ENCODE data around the gene SULT2B1.
"Not testable (repeated sequence)": the region's sequence is repeated elsewhere in the genome, so short reads cannot be mapped to it uniquely, and the experiment has no call there.

SULT2B1 gene

DNA sequence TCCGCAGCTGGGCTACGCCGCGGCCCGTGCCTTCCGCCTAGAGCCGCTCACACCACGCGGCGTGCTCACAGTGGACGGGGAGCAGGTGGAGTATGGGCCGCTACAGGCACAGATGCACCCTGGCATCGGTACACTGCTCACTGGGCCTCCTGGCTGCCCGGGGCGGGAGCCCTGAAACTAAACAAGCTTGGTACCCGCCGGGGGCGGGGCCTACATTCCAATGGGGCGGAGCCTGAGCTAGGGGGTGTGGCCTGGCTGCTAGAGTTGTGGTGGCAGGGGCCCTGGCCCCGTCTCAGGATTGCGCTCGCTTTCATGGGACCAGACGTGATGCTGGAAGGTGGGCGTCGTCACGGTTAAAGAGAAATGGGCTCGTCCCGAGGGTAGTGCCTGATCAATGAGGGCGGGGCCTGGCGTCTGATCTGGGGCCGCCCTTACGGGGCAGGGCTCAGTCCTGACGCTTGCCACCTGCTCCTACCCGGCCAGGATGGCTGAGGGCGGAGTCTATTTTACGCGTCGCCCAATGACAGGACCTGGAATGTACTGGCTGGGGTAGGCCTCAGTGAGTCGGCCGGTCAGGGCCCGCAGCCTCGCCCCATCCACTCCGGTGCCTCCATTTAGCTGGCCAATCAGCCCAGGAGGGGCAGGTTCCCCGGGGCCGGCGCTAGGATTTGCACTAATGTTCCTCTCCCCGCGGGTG is 77.8 kb downstream of the SULT2B1 start:
- Histone ChIP-seq H3K9ac (ENCODE audit: insufficient read length, low read depth) (peak overlapping the region; percentile 81), H3K4me3 (ENCODE audit: insufficient read length, low read depth) (no peak overlapping the region), H3K4me1 (ENCODE audit: insufficient read depth, insufficient read length) (peaks cover 12% of the 10 kb centered on the region), H3K36me3 (ENCODE audit: insufficient read depth, insufficient read length, low read length) (peaks cover 12% of the 10 kb centered on the region), H3K9me3 (ENCODE audit: insufficient read depth, low read length) (no peaks in the 10 kb centered on the region), H3K27me3 (ENCODE audit: insufficient read depth, insufficient read length) (no peaks in the 10 kb centered on the region)
- DNase-seq (ENCODE audit: low read depth, low spot score), result peak; percentile 74
- TF ChIP-seq SUZ12 (IDR thresholded peaks at IDR 0.05; ENCODE audit: extremely low read depth, insufficient read depth, insufficient read length), result no peak
- TF ChIP-seq YY1 (IDR thresholded peaks at IDR 0.05; ENCODE audit: insufficient read depth, insufficient read length), result no peak
- no peak for TF ChIP-seq ZNF274 (IDR thresholded peaks at IDR 0.05; ENCODE audit: low read depth, low read length)

DNA sequence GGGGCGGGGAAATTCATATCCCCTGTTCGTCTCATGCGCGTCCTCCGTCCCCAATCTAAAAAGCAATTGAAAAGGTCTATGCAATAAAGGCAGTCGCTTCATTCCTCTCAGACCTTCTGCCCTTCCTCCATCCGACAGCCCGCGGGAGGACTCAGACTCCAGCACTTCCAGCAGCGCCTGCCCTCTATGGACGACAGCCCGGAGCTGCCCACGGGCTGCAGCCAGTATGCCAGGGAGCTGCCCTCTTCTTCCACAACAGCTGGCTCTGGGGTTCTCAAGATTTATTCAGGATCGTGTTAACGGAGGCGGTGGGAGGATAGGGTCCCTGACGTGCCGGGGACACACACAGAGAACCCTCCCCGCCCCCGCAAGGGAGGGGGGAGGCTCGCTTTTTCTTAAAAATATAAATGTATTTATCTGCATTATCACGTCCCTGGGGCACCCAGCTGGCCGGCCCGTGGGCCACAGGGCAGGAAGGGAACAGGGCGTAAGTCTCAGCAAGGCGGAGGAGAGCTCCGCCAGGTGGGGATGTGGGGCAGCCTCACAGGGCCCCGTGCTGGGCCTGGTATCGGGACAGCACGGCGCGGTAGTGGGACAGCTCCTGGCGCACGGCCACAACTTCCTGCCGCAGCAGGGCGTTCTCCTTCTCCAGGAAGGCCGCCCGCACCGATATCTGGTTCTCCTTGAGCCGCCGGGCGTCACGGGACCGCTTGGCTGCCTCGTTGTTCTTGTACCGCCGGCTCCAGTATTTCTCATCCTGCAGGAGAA is 78.5 kb downstream of the SULT2B1 start:
- peak overlapping the region; percentile 81 for H3K9ac ChIP-seq (ENCODE audit: insufficient read length, low read depth)
- peaks cover under 1% of the 10 kb centered on the region for H3K27me3 ChIP-seq (ENCODE audit: insufficient read depth, insufficient read length)
- H3K36me3 ChIP-seq (ENCODE audit: insufficient read depth, insufficient read length, low read length), result peaks cover 12% of the 10 kb centered on the region
- no peaks in the 10 kb centered on the region for H3K9me3 ChIP-seq (ENCODE audit: insufficient read depth, low read length)
- peaks cover 12% of the 10 kb centered on the region for H3K4me1 ChIP-seq (ENCODE audit: insufficient read depth, insufficient read length)
- DNase-seq (ENCODE audit: low read depth, low spot score), result no peak
- peak overlapping the region; percentile 18 for H3K4me3 ChIP-seq (ENCODE audit: insufficient read length, low read depth)
- TF ChIP-seq ZNF274 (IDR thresholded peaks at IDR 0.05; ENCODE audit: low read depth, low read length) (no peak), YY1 (IDR thresholded peaks at IDR 0.05; ENCODE audit: insufficient read depth, insufficient read length) (no peak), SUZ12 (IDR thresholded peaks at IDR 0.05; ENCODE audit: extremely low read depth, insufficient read depth, insufficient read length) (no peak)

DNA sequence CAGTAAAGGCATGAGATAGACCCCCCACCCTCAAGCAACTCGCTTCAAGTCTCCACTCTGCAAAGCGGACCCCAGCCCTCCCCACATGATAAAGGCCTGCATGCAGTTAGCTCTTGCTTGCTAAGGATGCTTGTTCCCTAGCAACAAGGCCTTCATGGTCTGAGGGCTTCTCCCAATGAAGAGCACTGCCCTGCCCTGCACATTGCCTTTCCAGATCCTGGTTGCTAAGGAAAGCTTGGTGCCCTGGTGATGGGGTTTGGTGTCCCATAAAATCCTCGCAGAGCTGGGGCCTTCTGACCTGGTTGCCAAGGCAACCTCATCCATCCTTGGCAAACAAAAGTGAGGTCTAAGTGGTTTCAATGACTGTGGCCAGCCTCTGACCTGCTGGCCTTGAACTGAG is 79.3 kb downstream of the SULT2B1 start:
- TF ChIP-seq ZNF274 (IDR thresholded peaks at IDR 0.05; ENCODE audit: low read depth, low read length), result no peak
- no peak for TF ChIP-seq YY1 (IDR thresholded peaks at IDR 0.05; ENCODE audit: insufficient read depth, insufficient read length)
- no peak for TF ChIP-seq SUZ12 (IDR thresholded peaks at IDR 0.05; ENCODE audit: extremely low read depth, insufficient read depth, insufficient read length)
- Histone ChIP-seq H3K4me3 (ENCODE audit: insufficient read length, low read depth) (no peak overlapping the region), H3K4me1 (ENCODE audit: insufficient read depth, insufficient read length) (peaks cover 12% of the 10 kb centered on the region), H3K9ac (ENCODE audit: insufficient read length, low read depth) (peak overlapping the region; percentile 81), H3K9me3 (ENCODE audit: insufficient read depth, low read length) (no peaks in the 10 kb centered on the region), H3K27me3 (ENCODE audit: insufficient read depth, insufficient read length) (peaks cover 8% of the 10 kb centered on the region), H3K36me3 (ENCODE audit: insufficient read depth, insufficient read length, low read length) (peaks cover 12% of the 10 kb centered on the region)
- DNase-seq (ENCODE audit: low read depth, low spot score), result no peak

DNA sequence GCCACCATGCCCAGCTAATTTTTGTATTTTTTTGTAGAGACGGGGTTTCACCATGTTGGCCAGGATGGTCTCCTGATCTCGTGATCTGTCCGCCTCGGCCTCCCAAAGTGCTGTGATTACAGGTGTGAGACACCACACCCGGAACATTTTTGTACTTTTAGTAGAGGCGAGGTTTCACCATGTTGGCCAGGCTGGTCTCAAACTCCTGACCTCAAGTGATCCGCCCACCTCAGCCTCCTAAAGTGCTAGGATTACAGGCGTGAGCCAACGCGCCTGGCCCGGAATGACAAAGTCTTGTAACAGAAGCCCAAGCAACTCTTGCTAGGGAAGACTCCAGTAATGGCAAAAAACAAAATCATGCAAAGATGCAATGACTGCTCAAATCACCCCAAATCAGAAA is 80.3 kb downstream of the SULT2B1 start:
- H3K27me3 ChIP-seq (ENCODE audit: insufficient read depth, insufficient read length), result peaks cover 15% of the 10 kb centered on the region
- H3K4me3 ChIP-seq (ENCODE audit: insufficient read length, low read depth); H3K9me3 ChIP-seq (ENCODE audit: insufficient read depth, low read length); H3K36me3 ChIP-seq (ENCODE audit: insufficient read depth, insufficient read length, low read length); H3K9ac ChIP-seq (ENCODE audit: insufficient read length, low read depth); DNase-seq (ENCODE audit: low read depth, low spot score): not testable (repeated sequence)
- peaks cover 12% of the 10 kb centered on the region for H3K4me1 ChIP-seq (ENCODE audit: insufficient read depth, insufficient read length)

DNA sequence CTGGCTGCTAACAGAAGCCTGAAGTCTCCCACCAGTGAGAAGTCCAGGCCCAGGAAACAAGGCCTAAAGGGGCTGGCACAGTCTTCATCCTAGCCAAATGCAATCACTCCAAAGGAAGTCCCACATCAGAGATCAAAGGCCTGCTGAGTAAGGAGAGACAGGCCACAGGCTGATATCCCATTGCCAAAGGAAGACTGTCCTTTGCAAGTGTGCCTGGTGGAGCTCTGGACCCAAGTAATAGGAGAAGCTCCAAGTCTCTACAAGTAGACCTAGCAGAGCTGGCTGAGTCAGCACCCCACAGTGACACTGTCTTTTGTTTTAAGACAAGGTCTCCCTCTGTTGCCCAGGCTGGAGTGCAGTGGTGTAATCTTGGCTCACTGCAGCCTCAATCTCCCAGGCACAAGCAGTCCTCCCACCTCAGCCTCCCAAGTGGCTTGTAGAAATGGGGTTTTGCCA is 80.7 kb downstream of the SULT2B1 start:
- no peak for TF ChIP-seq YY1 (IDR thresholded peaks at IDR 0.05; ENCODE audit: insufficient read depth, insufficient read length)
- TF ChIP-seq SUZ12 (IDR thresholded peaks at IDR 0.05; ENCODE audit: extremely low read depth, insufficient read depth, insufficient read length), result no peak
- no peak for TF ChIP-seq ZNF274 (IDR thresholded peaks at IDR 0.05; ENCODE audit: low read depth, low read length)
- no peak overlapping the region for H3K4me3 ChIP-seq (ENCODE audit: insufficient read length, low read depth)
- H3K4me1 ChIP-seq (ENCODE audit: insufficient read depth, insufficient read length), result peaks cover 12% of the 10 kb centered on the region
- H3K9ac ChIP-seq (ENCODE audit: insufficient read length, low read depth), result no peak overlapping the region
- peaks cover 4% of the 10 kb centered on the region for H3K36me3 ChIP-seq (ENCODE audit: insufficient read depth, insufficient read length, low read length)
- H3K27me3 ChIP-seq (ENCODE audit: insufficient read depth, insufficient read length), result peaks cover 15% of the 10 kb centered on the region
- no peak for DNase-seq (ENCODE audit: low read depth, low spot score)
- H3K9me3 ChIP-seq (ENCODE audit: insufficient read depth, low read length), result no peaks in the 10 kb centered on the region

DNA sequence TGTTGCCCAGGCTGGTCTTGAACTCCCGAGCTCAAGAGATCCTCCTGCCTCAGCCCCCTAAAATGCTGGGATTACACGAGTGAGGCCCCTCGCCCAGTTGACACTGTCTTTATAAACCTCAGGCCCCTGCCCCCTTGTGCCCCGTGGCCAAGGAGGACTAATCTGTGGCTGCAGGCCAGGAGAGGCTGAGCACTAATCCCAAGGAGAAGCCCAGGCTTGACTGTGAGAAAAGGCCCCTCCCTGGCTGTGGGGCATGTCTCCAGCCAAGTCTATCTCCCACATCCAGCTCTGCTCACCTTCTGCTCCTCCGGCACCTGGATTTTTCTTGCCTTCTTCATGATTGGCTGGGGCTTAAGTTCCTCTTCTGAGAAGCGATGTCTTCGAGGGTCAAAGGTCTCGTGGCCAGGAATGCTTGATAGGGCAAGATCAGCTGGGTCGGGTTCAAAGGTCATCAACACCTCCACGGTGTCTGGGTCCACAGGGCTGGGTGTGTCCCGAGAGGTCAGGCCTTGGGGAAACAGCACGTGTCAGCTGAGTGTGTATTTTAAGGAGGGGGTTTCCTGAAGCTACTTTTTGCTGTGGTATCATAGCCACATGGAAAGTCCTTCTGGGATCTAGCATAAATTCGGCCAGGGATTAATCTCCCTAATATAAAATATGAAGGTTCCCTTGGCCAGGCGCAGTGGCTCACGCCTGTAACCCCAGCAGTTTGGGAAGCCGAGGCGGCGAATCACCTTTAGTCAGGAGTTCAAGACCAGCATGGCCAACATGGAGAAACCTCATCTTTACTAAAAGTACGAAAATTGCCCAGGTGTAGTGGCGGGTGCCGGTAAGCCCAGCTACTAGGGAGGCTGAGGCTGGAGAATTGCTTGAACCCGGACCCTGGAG is 81.4 kb downstream of the SULT2B1 start:
- peaks cover 15% of the 10 kb centered on the region for H3K27me3 ChIP-seq (ENCODE audit: insufficient read depth, insufficient read length)
- H3K9me3 ChIP-seq (ENCODE audit: insufficient read depth, low read length), result no peaks in the 10 kb centered on the region
- H3K4me3 ChIP-seq (ENCODE audit: insufficient read length, low read depth), result no peak overlapping the region
- H3K36me3 ChIP-seq (ENCODE audit: insufficient read depth, insufficient read length, low read length), result no peaks in the 10 kb centered on the region
- peak overlapping the region; percentile 66 for H3K9ac ChIP-seq (ENCODE audit: insufficient read length, low read depth)
- no peak for DNase-seq (ENCODE audit: low read depth, low spot score)
- H3K4me1 ChIP-seq (ENCODE audit: insufficient read depth, insufficient read length), result peaks cover 12% of the 10 kb centered on the region
- TF ChIP-seq YY1 (IDR thresholded peaks at IDR 0.05; ENCODE audit: insufficient read depth, insufficient read length), result no peak
- TF ChIP-seq ZNF274 (IDR thresholded peaks at IDR 0.05; ENCODE audit: low read depth, low read length), result no peak
- no peak for TF ChIP-seq SUZ12 (IDR thresholded peaks at IDR 0.05; ENCODE audit: extremely low read depth, insufficient read depth, insufficient read length)

DNA sequence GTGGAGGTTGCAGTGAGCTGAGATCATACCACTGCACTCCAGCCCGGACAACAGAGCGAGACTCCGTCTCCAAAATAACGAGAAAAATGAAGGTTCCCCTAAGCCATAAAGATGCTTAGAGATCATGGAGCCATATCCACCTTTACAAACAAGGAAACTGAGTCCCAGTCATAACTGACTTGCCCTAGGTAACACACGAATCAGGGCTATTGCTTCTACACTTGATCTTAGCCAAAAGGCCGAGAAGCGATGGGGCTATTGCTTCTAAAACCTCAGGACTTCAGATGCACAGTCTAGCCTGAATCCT is 82.0 kb downstream of the SULT2B1 start:
- peak overlapping the region; percentile 25 for H3K4me3 ChIP-seq (ENCODE audit: insufficient read length, low read depth)
- peaks cover 15% of the 10 kb centered on the region for H3K27me3 ChIP-seq (ENCODE audit: insufficient read depth, insufficient read length)
- H3K36me3 ChIP-seq (ENCODE audit: insufficient read depth, insufficient read length, low read length), result no peaks in the 10 kb centered on the region
- no peak for DNase-seq (ENCODE audit: low read depth, low spot score)
- TF ChIP-seq YY1 (IDR thresholded peaks at IDR 0.05; ENCODE audit: insufficient read depth, insufficient read length), result no peak
- no peak for TF ChIP-seq ZNF274 (IDR thresholded peaks at IDR 0.05; ENCODE audit: low read depth, low read length)
- no peak for TF ChIP-seq SUZ12 (IDR thresholded peaks at IDR 0.05; ENCODE audit: extremely low read depth, insufficient read depth, insufficient read length)
- H3K9me3 ChIP-seq (ENCODE audit: insufficient read depth, low read length), result no peaks in the 10 kb centered on the region
- H3K9ac ChIP-seq (ENCODE audit: insufficient read length, low read depth), result peak overlapping the region; percentile 66
- H3K4me1 ChIP-seq (ENCODE audit: insufficient read depth, insufficient read length), result peaks cover 12% of the 10 kb centered on the region
